ENCODE results near the gene SLC2A9. TPM values are rescaled to one million over a fixed set of nuclear protein-coding genes. Genes with fewer than 3 reads are reported as not detected.

The SLC2A9 gene
- total RNA-seq, 1 donor from 2014 or later, result 0.54 TPM

DNA sequence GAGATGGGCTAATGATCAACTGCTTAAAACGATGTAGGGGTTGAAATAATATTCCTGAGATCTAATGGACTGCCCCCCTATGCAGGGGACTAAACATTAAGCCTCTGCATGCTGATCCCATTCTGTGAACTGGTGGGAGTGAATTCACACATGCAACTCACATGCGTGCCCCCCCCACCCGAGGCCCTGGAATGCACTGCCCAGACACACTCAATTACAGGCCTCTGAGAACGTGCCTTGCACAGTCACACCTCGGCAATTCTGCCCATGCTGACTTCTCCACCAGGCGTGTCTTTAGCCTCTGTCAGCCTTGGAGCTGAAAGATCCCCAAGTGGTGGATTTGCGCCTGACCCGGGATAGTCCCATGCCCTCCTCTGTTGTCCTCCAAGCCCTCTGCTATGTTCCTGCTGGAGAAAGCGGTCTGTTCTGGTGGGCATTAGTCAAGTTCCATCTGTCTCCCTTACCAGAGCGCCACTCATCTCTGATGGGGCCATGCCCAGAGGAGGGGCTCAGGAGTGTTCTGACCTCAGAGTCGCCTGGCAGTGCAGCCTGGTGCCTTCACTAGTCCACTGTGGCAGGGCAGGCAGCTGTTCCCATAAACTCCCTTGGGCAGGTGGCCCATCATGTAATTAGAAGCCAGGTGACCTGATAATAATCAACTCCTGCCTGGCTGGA, 153.4 kb downstream of the SLC2A9 start:
- H2AFZ ChIP-seq (ENCODE audit: low read depth, low read length), result no peak overlapping the region
- H3K4me3 Mint-ChIP-seq (ENCODE audit: unreplicated experiment), result no peak overlapping the region
- DNase-seq (ENCODE audit: low read depth) (no peak), FAIRE-seq (no peak)
- H3K9ac ChIP-seq (ENCODE audit: low read length), result no peak overlapping the region
- H3K36me3 ChIP-seq (ENCODE audit: insufficient read depth, low read length), result no peaks in the 10 kb centered on the region
- H3K27ac Mint-ChIP-seq (ENCODE audit: unreplicated experiment), result no peak overlapping the region
- TF ChIP-seq EZH2 (IDR thresholded peaks at IDR 0.05; ENCODE audit: insufficient read depth, low read length), result no peak
- TF ChIP-seq, protein P1, sequence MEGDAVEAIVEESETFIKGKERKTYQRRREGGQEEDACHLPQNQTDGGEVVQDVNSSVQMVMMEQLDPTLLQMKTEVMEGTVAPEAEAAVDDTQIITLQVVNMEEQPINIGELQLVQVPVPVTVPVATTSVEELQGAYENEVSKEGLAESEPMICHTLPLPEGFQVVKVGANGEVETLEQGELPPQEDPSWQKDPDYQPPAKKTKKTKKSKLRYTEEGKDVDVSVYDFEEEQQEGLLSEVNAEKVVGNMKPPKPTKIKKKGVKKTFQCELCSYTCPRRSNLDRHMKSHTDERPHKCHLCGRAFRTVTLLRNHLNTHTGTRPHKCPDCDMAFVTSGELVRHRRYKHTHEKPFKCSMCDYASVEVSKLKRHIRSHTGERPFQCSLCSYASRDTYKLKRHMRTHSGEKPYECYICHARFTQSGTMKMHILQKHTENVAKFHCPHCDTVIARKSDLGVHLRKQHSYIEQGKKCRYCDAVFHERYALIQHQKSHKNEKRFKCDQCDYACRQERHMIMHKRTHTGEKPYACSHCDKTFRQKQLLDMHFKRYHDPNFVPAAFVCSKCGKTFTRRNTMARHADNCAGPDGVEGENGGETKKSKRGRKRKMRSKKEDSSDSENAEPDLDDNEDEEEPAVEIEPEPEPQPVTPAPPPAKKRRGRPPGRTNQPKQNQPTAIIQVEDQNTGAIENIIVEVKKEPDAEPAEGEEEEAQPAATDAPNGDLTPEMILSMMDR (IDR thresholded peaks at IDR 0.05; ENCODE audit: insufficient read depth, low read depth, low read length), result no peak
- H3K27me3 Mint-ChIP-seq (ENCODE audit: low read depth, unreplicated experiment), result peaks cover 34% of the 10 kb centered on the region
- H3K36me3 Mint-ChIP-seq (ENCODE audit: low read depth, unreplicated experiment), result no peaks in the 10 kb centered on the region
- H3K4me3 ChIP-seq (ENCODE audit: insufficient read depth, low read depth, low read length), result no peak overlapping the region
- H3K4me2 ChIP-seq (ENCODE audit: low read length), result no peak overlapping the region
- no peaks in the 10 kb centered on the region for H3K9me3 ChIP-seq (ENCODE audit: insufficient read depth, low read depth, low read length)
- H3K27ac ChIP-seq (ENCODE audit: low read depth, low read length), result no peak overlapping the region
- H4K20me1 ChIP-seq (ENCODE audit: insufficient read depth, low read length), result no peaks in the 10 kb centered on the region
- no peaks in the 10 kb centered on the region for H3K27me3 ChIP-seq (ENCODE audit: insufficient read depth, low read length)
- no peaks in the 10 kb centered on the region for H3K4me1 ChIP-seq (ENCODE audit: insufficient read depth, low read length)
- no peaks in the 10 kb centered on the region for H3K79me2 ChIP-seq (ENCODE audit: insufficient read depth, low read length)
- peaks cover 5% of the 10 kb centered on the region for H3K9me3 Mint-ChIP-seq (ENCODE audit: unreplicated experiment)
- H3K4me1 Mint-ChIP-seq (ENCODE audit: low read depth, unreplicated experiment), result no peaks in the 10 kb centered on the region

DNA sequence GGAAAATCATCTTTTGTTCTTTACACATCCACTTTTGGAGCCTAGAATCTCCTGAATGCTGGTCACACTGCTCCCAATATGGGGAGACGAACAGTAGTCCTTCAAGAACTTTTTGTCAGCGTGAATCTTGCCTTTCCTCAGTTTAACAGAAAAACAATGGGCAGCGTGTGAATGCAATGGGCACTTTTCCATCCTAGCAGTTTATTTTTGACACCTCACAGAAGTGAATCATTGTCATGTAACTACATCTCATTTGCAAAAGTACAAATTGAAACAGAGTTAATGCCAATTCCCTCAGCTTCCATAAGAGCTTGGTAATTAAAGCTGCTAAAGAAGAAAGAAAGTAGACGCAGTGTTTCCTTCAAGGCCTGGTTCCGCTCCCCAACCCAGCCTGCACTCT, 154.4 kb downstream of the SLC2A9 start:
- TF ChIP-seq EZH2 (IDR thresholded peaks at IDR 0.05; ENCODE audit: insufficient read depth, low read length), result no peak
- TF ChIP-seq, protein P1 (IDR thresholded peaks at IDR 0.05; ENCODE audit: insufficient read depth, low read depth, low read length), result no peak
- Histone ChIP-seq H3K4me2 (ENCODE audit: low read length) (no peak overlapping the region), H3K27me3 (ENCODE audit: insufficient read depth, low read length) (no peaks in the 10 kb centered on the region), H4K20me1 (ENCODE audit: insufficient read depth, low read length) (no peaks in the 10 kb centered on the region), H2AFZ (ENCODE audit: low read depth, low read length) (no peak overlapping the region), H3K9ac (ENCODE audit: low read length) (no peak overlapping the region), H3K4me1 (ENCODE audit: insufficient read depth, low read length) (no peaks in the 10 kb centered on the region), H3K79me2 (ENCODE audit: insufficient read depth, low read length) (no peaks in the 10 kb centered on the region), H3K4me3 (ENCODE audit: insufficient read depth, low read depth, low read length) (no peak overlapping the region), H3K9me3 (ENCODE audit: insufficient read depth, low read depth, low read length) (no peaks in the 10 kb centered on the region), H3K36me3 (ENCODE audit: insufficient read depth, low read length) (no peaks in the 10 kb centered on the region), H3K27ac (ENCODE audit: low read depth, low read length) (no peak overlapping the region)
- H3K27me3 Mint-ChIP-seq (ENCODE audit: low read depth, unreplicated experiment), result peaks cover 35% of the 10 kb centered on the region
- FAIRE-seq (no peak), DNase-seq (ENCODE audit: low read depth) (no peak)
- H3K4me3 Mint-ChIP-seq (ENCODE audit: unreplicated experiment), result no peak overlapping the region
- H3K27ac Mint-ChIP-seq (ENCODE audit: unreplicated experiment), result no peak overlapping the region
- H3K4me1 Mint-ChIP-seq (ENCODE audit: low read depth, unreplicated experiment), result no peaks in the 10 kb centered on the region
- H3K36me3 Mint-ChIP-seq (ENCODE audit: low read depth, unreplicated experiment), result no peaks in the 10 kb centered on the region
- H3K9me3 Mint-ChIP-seq (ENCODE audit: unreplicated experiment), result peaks cover 5% of the 10 kb centered on the region

DNA sequence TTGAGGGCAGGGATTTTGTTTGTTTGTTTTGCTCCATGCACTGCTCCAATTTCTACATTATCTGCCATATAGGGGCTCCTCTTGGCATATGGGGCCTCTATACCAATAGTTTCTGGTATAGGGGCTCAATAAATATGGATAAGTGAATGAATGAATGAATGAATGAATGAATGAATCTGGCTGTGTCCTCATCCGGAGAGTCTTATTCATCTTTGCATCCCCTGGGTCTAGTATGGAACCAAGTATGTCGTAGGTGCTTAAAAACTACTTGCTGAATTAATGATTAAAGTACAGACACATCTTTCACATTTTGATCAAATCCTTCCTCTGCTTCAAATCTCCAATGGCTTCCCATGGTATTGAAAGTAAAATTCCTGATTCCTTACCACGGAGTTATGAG, 159.7 kb downstream of the SLC2A9 start:
- H3K4me3 Mint-ChIP-seq (ENCODE audit: unreplicated experiment), result no peak overlapping the region

More for the DNA sequence above, 159.7 kb downstream of the SLC2A9 start:
- H3K36me3 ChIP-seq (ENCODE audit: insufficient read depth, low read length), result no peaks in the 10 kb centered on the region
- FAIRE-seq (no peak), DNase-seq (ENCODE audit: low read depth) (no peak)
- TF ChIP-seq EZH2 (IDR thresholded peaks at IDR 0.05; ENCODE audit: insufficient read depth, low read length), result no peak
- TF ChIP-seq, protein P1 (IDR thresholded peaks at IDR 0.05; ENCODE audit: insufficient read depth, low read depth, low read length), result no peak
- H3K4me2 ChIP-seq (ENCODE audit: low read length), result no peak overlapping the region
- H3K27me3 ChIP-seq (ENCODE audit: insufficient read depth, low read length), result no peaks in the 10 kb centered on the region
- H3K27ac ChIP-seq (ENCODE audit: low read depth, low read length), result no peak overlapping the region
- H3K4me1 ChIP-seq (ENCODE audit: insufficient read depth, low read length), result no peaks in the 10 kb centered on the region
- H4K20me1 ChIP-seq (ENCODE audit: insufficient read depth, low read length), result no peaks in the 10 kb centered on the region
- no peak overlapping the region for H3K4me3 ChIP-seq (ENCODE audit: insufficient read depth, low read depth, low read length)
- no peak overlapping the region for H2AFZ ChIP-seq (ENCODE audit: low read depth, low read length)
- Mint-ChIP-seq H3K36me3 (ENCODE audit: low read depth, unreplicated experiment) (no peaks in the 10 kb centered on the region), H3K4me1 (ENCODE audit: low read depth, unreplicated experiment) (no peaks in the 10 kb centered on the region), H3K9me3 (ENCODE audit: unreplicated experiment) (no peaks in the 10 kb centered on the region), H3K27me3 (ENCODE audit: low read depth, unreplicated experiment) (peaks cover 40% of the 10 kb centered on the region), H3K27ac (ENCODE audit: unreplicated experiment) (no peak overlapping the region)
- peaks cover 2% of the 10 kb centered on the region for H3K9me3 ChIP-seq (ENCODE audit: insufficient read depth, low read depth, low read length)
- H3K79me2 ChIP-seq (ENCODE audit: insufficient read depth, low read length), result no peaks in the 10 kb centered on the region
- no peak overlapping the region for H3K9ac ChIP-seq (ENCODE audit: low read length)

Measured in astrocyte (in vitro differentiated cells and primary cell).